Esophagus squamous epithelium (tissue), 4 donors: ENCODE results near the gene CERT1.

Source experiments
- POLR2A ChIP-seq, 4 donors: fragments of 450-650 bp; IDR thresholded peaks; one replicate each; pipeline ENCODE4 v1.6.1; 2017; ENCODE audit warnings: antibody characterized with exemption in 4 of 4, mild to moderate bottlenecking in 4 of 4, moderate library complexity in 3 of 4
- TF ChIP-seq, protein P1 (sequence below), 6 experiments: fragments of 450-650 bp in 4 of 6; fragments of 200-600 bp in 2 of 6; sonication (generic) in 2 of 6; IDR thresholded peaks; one replicate each; pipeline ENCODE4 v1.5.1; 2016 to 2019; ENCODE audit warnings: antibody characterized with exemption in 6 of 6, mild to moderate bottlenecking in 4 of 6, moderate library complexity in 4 of 6

- no peak for TF ChIP-seq POLR2A (IDR thresholded peaks at IDR 0.05)
- TF ChIP-seq, protein P1, sequence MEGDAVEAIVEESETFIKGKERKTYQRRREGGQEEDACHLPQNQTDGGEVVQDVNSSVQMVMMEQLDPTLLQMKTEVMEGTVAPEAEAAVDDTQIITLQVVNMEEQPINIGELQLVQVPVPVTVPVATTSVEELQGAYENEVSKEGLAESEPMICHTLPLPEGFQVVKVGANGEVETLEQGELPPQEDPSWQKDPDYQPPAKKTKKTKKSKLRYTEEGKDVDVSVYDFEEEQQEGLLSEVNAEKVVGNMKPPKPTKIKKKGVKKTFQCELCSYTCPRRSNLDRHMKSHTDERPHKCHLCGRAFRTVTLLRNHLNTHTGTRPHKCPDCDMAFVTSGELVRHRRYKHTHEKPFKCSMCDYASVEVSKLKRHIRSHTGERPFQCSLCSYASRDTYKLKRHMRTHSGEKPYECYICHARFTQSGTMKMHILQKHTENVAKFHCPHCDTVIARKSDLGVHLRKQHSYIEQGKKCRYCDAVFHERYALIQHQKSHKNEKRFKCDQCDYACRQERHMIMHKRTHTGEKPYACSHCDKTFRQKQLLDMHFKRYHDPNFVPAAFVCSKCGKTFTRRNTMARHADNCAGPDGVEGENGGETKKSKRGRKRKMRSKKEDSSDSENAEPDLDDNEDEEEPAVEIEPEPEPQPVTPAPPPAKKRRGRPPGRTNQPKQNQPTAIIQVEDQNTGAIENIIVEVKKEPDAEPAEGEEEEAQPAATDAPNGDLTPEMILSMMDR (IDR thresholded peaks at IDR 0.05) = no peak
These were observed 77.5 kb downstream of the CERT1 start for GRCh38 chr5:75433814-75434506.
